ENCODE data around the gene SEL1L3.

SEL1L3 gene

DNA sequence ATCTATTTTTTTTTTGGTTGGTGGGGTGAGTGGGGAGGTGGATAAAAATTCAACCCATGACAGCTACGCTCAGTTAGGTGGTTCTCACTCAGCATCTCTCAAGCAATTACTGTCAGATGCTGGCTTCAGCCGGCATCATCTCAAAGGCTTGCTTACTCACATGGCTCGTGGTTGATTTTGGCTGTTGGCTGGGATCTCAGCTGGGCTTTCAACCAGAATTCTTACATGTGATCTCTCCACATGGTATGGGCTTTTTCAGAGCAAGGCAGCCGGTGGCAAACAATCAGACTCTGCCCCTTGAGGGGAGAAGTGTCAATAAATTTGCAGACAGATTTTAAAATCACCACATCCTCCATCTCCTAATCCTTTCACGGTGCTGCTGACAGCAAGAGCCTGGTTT lies 159.9 kb downstream of the SEL1L3 start:
- H3K4me3 ChIP-seq (ENCODE audit: low read depth, low read length) = no peak overlapping the region
- no peaks in the 10 kb centered on the region for H3K9me3 ChIP-seq (ENCODE audit: control insufficient read depth, insufficient read depth, low read depth, low read length)
- POLR2A ChIA-PET = no interaction called here
- TF ChIP-seq BCL6B (tag by site-specific recombination; IDR thresholded peaks at IDR 0.05) = no peak
- TF ChIP-seq SALL2 (tag by site-specific recombination; IDR thresholded peaks at IDR 0.05; ENCODE audit: borderline replicate concordance) = no peak
- TF ChIP-seq ZNF155 (tag by site-specific recombination; IDR thresholded peaks at IDR 0.05) = no peak
- no peak for TF ChIP-seq KLF16 (tag by site-specific recombination; IDR thresholded peaks at IDR 0.05)
- TF ChIP-seq ZNF645 (tag by site-specific recombination; IDR thresholded peaks at IDR 0.05) = no peak
- TF ChIP-seq SCRT1 (tag by site-specific recombination; IDR thresholded peaks at IDR 0.05; ENCODE audit: borderline replicate concordance) = no peak
- no peak for TF ChIP-seq ZNF768 (tag by site-specific recombination; IDR thresholded peaks at IDR 0.05)
- TF ChIP-seq ZNF274 (IDR thresholded peaks at IDR 0.05; ENCODE audit: low read length) = no peak
- no peak for TF ChIP-seq ZNF274 (tag by site-specific recombination; IDR thresholded peaks at IDR 0.05; ENCODE audit: borderline replicate concordance)
- TF ChIP-seq, protein P1, sequence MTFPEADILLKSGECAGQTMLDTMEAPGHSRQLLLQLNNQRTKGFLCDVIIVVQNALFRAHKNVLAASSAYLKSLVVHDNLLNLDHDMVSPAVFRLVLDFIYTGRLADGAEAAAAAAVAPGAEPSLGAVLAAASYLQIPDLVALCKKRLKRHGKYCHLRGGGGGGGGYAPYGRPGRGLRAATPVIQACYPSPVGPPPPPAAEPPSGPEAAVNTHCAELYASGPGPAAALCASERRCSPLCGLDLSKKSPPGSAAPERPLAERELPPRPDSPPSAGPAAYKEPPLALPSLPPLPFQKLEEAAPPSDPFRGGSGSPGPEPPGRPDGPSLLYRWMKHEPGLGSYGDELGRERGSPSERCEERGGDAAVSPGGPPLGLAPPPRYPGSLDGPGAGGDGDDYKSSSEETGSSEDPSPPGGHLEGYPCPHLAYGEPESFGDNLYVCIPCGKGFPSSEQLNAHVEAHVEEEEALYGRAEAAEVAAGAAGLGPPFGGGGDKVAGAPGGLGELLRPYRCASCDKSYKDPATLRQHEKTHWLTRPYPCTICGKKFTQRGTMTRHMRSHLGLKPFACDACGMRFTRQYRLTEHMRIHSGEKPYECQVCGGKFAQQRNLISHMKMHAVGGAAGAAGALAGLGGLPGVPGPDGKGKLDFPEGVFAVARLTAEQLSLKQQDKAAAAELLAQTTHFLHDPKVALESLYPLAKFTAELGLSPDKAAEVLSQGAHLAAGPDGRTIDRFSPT (tag by site-specific recombination; IDR thresholded peaks at IDR 0.05) = no peak
- TF ChIP-seq ZNF670 (tag by site-specific recombination; IDR thresholded peaks at IDR 0.05; ENCODE audit: low read depth) = no peak
- TF ChIP-seq ZNF521 (tag by site-specific recombination; IDR thresholded peaks at IDR 0.05) = no peak
- TF ChIP-seq ZNF221 (tag by site-specific recombination; IDR thresholded peaks at IDR 0.05; ENCODE audit: borderline replicate concordance) = no peak
- TF ChIP-seq ZBTB49 (tag by site-specific recombination; IDR thresholded peaks at IDR 0.05; ENCODE audit: low read depth) = no peak
- no peak for TF ChIP-seq ZNF341 (tag by site-specific recombination; IDR thresholded peaks at IDR 0.05; ENCODE audit: low read depth)
- TF ChIP-seq GLIS2 (tag by site-specific recombination; IDR thresholded peaks at IDR 0.05) = no peak
- TF ChIP-seq, protein P2, sequence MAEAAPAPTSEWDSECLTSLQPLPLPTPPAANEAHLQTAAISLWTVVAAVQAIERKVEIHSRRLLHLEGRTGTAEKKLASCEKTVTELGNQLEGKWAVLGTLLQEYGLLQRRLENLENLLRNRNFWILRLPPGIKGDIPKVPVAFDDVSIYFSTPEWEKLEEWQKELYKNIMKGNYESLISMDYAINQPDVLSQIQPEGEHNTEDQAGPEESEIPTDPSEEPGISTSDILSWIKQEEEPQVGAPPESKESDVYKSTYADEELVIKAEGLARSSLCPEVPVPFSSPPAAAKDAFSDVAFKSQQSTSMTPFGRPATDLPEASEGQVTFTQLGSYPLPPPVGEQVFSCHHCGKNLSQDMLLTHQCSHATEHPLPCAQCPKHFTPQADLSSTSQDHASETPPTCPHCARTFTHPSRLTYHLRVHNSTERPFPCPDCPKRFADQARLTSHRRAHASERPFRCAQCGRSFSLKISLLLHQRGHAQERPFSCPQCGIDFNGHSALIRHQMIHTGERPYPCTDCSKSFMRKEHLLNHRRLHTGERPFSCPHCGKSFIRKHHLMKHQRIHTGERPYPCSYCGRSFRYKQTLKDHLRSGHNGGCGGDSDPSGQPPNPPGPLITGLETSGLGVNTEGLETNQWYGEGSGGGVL (tag by site-specific recombination; IDR thresholded peaks at IDR 0.05) = no peak
- TF ChIP-seq ZNF302 (tag by site-specific recombination; IDR thresholded peaks at IDR 0.05; ENCODE audit: low read depth) = no peak
- no peak for TF ChIP-seq HOXC10 (CRISPR knock-in tag; IDR thresholded peaks at IDR 0.05)
- no peaks in the 10 kb centered on the region for H3K4me1 ChIP-seq (ENCODE audit: control insufficient read depth, insufficient read depth, low read length)
- H3K27ac ChIP-seq (ENCODE audit: extremely low read depth, low read depth, low read length) = no peak overlapping the region
- no peaks in the 10 kb centered on the region for H3K36me3 ChIP-seq (ENCODE audit: control insufficient read depth in 2 of 2, insufficient read depth in 1 of 2, low read length in 2 of 2)
- CTCF ChIA-PET = no interaction called here
